Hematopoietic multipotent progenitor cell treated with erythropoietin and hydrocortisone succinate and interleukin-3 and kit ligand, for 6 days (in vitro differentiated cells): ENCODE measurements around the gene EPOP.

Experiments
- DNase-seq: peaks from one replicate; pipeline ENCODE4 v3.0.0-alpha.2; 2015

The EPOP gene

GRCh38 chr17:38674749-38675615 is at the start of gene EPOP:
Gene EPOP (minus strand): TSS chr17:38674957. CDS start chr17:38674495, 462 bp downstream.
- DNase-seq = peak; percentile 86

GRCh38 chr17:38721802-38722201 is 47.0 kb upstream of the EPOP start:
- DNase-seq = no peak

GRCh38 chr17:38720941-38721340 is 46.2 kb upstream of the EPOP start:
- DNase-seq = no peak

GRCh38 chr17:38719943-38720641 is 45.3 kb upstream of the EPOP start:
- no peak for DNase-seq

GRCh38 chr17:38719289-38719942 is 44.7 kb upstream of the EPOP start:
- DNase-seq = no peak

- DNase-seq = no peak
Measured at GRCh38 chr17:38717139-38717745, 42.5 kb upstream of the EPOP start.

GRCh38 chr17:38716368-38717005 is 41.7 kb upstream of the EPOP start:
- no peak for DNase-seq

- DNase-seq = no peak
Measured at GRCh38 chr17:38715216-38715943, 40.6 kb upstream of the EPOP start.

- DNase-seq = no peak
Measured at GRCh38 chr17:38713456-38714075, 38.8 kb upstream of the EPOP start.

- DNase-seq = no peak
Measured at GRCh38 chr17:38712593-38712992, 37.8 kb upstream of the EPOP start.

- DNase-seq = no peak
Measured at GRCh38 chr17:38711792-38712571, 37.2 kb upstream of the EPOP start.

- DNase-seq = no peak
Measured at GRCh38 chr17:38710985-38711384, 36.2 kb upstream of the EPOP start.

- no peak for DNase-seq
Measured at GRCh38 chr17:38710604-38710962, 35.8 kb upstream of the EPOP start.

GRCh38 chr17:38709864-38710603 is 35.3 kb upstream of the EPOP start:
- no peak for DNase-seq

- DNase-seq = no peak
Measured at GRCh38 chr17:38709104-38709820, 34.5 kb upstream of the EPOP start.

GRCh38 chr17:38707678-38708351 is 33.1 kb upstream of the EPOP start:
- DNase-seq = no peak

GRCh38 chr17:38706505-38707216 is 31.9 kb upstream of the EPOP start:
- DNase-seq = peak; percentile 41
